ENCODE results near the gene HS3ST5.

The HS3ST5 gene

DNA sequence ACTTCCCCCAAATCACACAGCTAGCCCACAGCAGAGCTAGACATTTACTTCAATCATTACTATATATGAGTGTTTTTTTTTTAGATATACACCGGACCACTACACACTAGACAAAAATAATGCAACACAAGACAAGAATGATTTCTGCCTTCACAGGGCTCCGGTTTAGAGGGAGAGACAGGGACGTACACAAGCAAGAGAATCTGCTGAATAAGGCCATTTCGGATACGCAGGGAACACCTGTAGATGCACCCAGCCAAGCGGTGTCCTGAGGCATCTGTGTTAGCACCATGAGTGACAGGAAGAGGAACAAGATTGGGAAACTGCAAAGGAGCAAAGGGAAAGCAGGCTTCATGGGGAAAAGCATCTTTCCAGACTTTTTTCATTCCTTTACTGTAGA is 45.7 kb downstream of the HS3ST5 start:
- H3K4me2 ChIP-seq (ENCODE audit: low read depth, low read length) = no peak overlapping the region
- no peaks in the 10 kb centered on the region for H3K79me2 ChIP-seq (ENCODE audit: low read length)
- no peak overlapping the region for H3K4me3 ChIP-seq (ENCODE audit: low read length)
- no peak for TF ChIP-seq EZH2phosphoT487 (IDR thresholded peaks at IDR 0.05; ENCODE audit: low read length)
- TF ChIP-seq CTCF (IDR thresholded peaks at IDR 0.05; ENCODE audit: low read length) = no peak
- no peak for TF ChIP-seq EZH2 (optimal IDR thresholded peaks at IDR 0.05; ENCODE audit: low read depth, low read length)
- DNase-seq = no peak
- no peaks in the 10 kb centered on the region for H3K36me3 ChIP-seq (replicated peaks; ENCODE audit: insufficient read depth, low read length)
- H4K20me1 ChIP-seq (ENCODE audit: insufficient read depth, low read length) = no peaks in the 10 kb centered on the region
- H3K9me2 ChIP-seq (replicated peaks; ENCODE audit: insufficient read depth, low read length) = no peaks in the 10 kb centered on the region
- no peak overlapping the region for H2AFZ ChIP-seq (ENCODE audit: low read length)
- H3K4me1 ChIP-seq (ENCODE audit: low read length) = no peaks in the 10 kb centered on the region
- H3F3A ChIP-seq (ENCODE audit: insufficient read depth, low read length) = no peaks in the 10 kb centered on the region
- no peaks in the 10 kb centered on the region for H3K9me3 ChIP-seq (replicated peaks; ENCODE audit: insufficient read depth, low read length)
- no peak overlapping the region for H3K9ac ChIP-seq (ENCODE audit: low read length)
- no peak overlapping the region for H3K27ac ChIP-seq (ENCODE audit: low read length)
- no peaks in the 10 kb centered on the region for H3K27me3 ChIP-seq (replicated peaks; ENCODE audit: insufficient read depth, low read length)

DNA sequence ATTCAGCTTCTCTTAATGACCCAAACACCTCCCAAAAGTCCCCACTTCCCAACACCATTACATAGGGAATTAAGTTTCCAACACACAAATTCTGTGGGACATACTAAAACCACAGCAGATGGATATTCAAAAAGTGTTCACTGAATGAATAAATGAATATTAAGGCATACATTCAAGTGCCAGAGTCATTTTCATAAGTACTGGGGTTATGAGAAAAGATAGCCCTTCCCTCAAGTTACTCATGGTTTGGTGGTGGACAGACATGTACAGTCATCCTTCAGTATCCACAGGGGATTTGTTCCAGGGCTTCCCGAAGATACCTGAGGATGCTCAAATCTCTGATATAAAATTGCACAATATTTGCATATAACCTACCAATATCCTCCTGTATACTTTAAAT is 50.4 kb downstream of the HS3ST5 start:
- H4K20me1 ChIP-seq (ENCODE audit: insufficient read depth, low read length) = no peaks in the 10 kb centered on the region
- no peaks in the 10 kb centered on the region for H3K36me3 ChIP-seq (replicated peaks; ENCODE audit: insufficient read depth, low read length)
- no peak overlapping the region for H2AFZ ChIP-seq (ENCODE audit: low read length)
- no peak overlapping the region for H3K27ac ChIP-seq (ENCODE audit: low read length)
- H3F3A ChIP-seq (ENCODE audit: insufficient read depth, low read length) = no peaks in the 10 kb centered on the region
- H3K27me3 ChIP-seq (replicated peaks; ENCODE audit: insufficient read depth, low read length) = no peaks in the 10 kb centered on the region
- no peak overlapping the region for H3K4me2 ChIP-seq (ENCODE audit: low read depth, low read length)
- H3K9me2 ChIP-seq (replicated peaks; ENCODE audit: insufficient read depth, low read length) = no peaks in the 10 kb centered on the region
- no peak overlapping the region for H3K9ac ChIP-seq (ENCODE audit: low read length)
- H3K79me2 ChIP-seq (ENCODE audit: low read length) = no peaks in the 10 kb centered on the region
- no peaks in the 10 kb centered on the region for H3K4me1 ChIP-seq (ENCODE audit: low read length)
- H3K4me3 ChIP-seq (ENCODE audit: low read length) = no peak overlapping the region
- no peaks in the 10 kb centered on the region for H3K9me3 ChIP-seq (replicated peaks; ENCODE audit: insufficient read depth, low read length)
- no peak for TF ChIP-seq EZH2phosphoT487 (IDR thresholded peaks at IDR 0.05; ENCODE audit: low read length)
- no peak for TF ChIP-seq EZH2 (optimal IDR thresholded peaks at IDR 0.05; ENCODE audit: low read depth, low read length)
- no peak for TF ChIP-seq CTCF (IDR thresholded peaks at IDR 0.05; ENCODE audit: low read length)
- DNase-seq = no peak

GRCh38 chr6:114291428-114291827 is 51.4 kb downstream of the HS3ST5 start:
- no peak overlapping the region for H3K4me3 ChIP-seq (ENCODE audit: low read length)
- H3K36me3 ChIP-seq (replicated peaks; ENCODE audit: insufficient read depth, low read length) = no peaks in the 10 kb centered on the region

More at GRCh38 chr6:114291428-114291827, 51.4 kb downstream of the HS3ST5 start:
- H2AFZ ChIP-seq (ENCODE audit: low read length) = no peak overlapping the region
- no peaks in the 10 kb centered on the region for H3K27me3 ChIP-seq (replicated peaks; ENCODE audit: insufficient read depth, low read length)
- no peak for DNase-seq
- no peaks in the 10 kb centered on the region for H3K9me2 ChIP-seq (replicated peaks; ENCODE audit: insufficient read depth, low read length)
- no peaks in the 10 kb centered on the region for H3K79me2 ChIP-seq (ENCODE audit: low read length)
- no peaks in the 10 kb centered on the region for H4K20me1 ChIP-seq (ENCODE audit: insufficient read depth, low read length)
- H3K27ac ChIP-seq (ENCODE audit: low read length) = no peak overlapping the region
- TF ChIP-seq EZH2phosphoT487 (IDR thresholded peaks at IDR 0.05; ENCODE audit: low read length) (no peak), CTCF (IDR thresholded peaks at IDR 0.05; ENCODE audit: low read length) (no peak), EZH2 (optimal IDR thresholded peaks at IDR 0.05; ENCODE audit: low read depth, low read length) (no peak)
- no peaks in the 10 kb centered on the region for H3K4me1 ChIP-seq (ENCODE audit: low read length)
- no peaks in the 10 kb centered on the region for H3K9me3 ChIP-seq (replicated peaks; ENCODE audit: insufficient read depth, low read length)
- H3F3A ChIP-seq (ENCODE audit: insufficient read depth, low read length) = no peaks in the 10 kb centered on the region
- H3K9ac ChIP-seq (ENCODE audit: low read length) = no peak overlapping the region
- no peak overlapping the region for H3K4me2 ChIP-seq (ENCODE audit: low read depth, low read length)

All from MM.1S (cell line).